HG03175 (cell line): ENCODE measurements around the gene PPM1G.
"Not testable (repeated sequence)": the region's sequence is repeated elsewhere in the genome, so short reads cannot be mapped to it uniquely, and the experiment has no call there.

Experiments used
- ATAC-seq: cut with Tn5 transposase; IDR thresholded peaks from one replicate; pipeline ENCODE4 v1.9.1; 2021; ENCODE audit warnings: mild to moderate bottlenecking, moderate library complexity; ENCODE audit not compliant: unreplicated experiment

PPM1G gene, protein sequence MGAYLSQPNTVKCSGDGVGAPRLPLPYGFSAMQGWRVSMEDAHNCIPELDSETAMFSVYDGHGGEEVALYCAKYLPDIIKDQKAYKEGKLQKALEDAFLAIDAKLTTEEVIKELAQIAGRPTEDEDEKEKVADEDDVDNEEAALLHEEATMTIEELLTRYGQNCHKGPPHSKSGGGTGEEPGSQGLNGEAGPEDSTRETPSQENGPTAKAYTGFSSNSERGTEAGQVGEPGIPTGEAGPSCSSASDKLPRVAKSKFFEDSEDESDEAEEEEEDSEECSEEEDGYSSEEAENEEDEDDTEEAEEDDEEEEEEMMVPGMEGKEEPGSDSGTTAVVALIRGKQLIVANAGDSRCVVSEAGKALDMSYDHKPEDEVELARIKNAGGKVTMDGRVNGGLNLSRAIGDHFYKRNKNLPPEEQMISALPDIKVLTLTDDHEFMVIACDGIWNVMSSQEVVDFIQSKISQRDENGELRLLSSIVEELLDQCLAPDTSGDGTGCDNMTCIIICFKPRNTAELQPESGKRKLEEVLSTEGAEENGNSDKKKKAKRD

DNA sequence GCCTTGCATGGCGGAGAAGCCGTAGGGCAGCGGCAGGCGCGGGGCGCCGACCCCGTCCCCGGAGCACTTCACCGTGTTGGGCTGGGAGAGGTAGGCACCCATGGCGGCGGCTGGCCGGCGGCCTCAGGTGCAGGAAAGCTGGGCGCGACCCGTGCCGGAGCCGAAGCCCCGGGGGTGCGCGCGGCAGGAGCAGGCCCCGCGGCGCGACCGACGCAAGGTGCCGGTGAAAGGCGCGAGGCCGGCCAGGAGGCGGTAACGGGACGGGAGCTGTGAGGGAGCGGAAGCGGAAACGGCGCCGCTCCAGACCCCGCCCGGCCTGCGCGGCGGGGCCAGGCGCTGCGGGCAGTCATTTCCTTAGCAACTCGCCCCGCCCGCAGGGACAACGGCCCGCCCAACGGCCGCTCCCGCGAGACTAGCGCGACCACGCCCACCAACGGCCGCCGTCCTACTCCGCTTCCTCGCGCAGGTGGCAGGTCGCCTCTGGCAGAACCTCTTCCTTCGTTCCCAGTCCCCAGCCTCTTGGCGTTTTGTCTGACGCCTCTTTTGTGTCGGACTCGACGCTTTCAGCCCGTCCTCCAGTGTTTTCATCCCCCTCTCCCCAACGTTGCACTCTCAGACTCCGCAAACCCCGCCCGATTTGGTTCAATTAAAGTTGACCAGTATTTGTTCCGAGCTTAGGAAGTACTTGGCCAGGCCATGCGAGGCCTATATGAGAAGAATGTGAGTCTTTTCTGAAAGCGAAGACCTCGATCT, at the start of gene PPM1G:
Gene PPM1G (minus strand): TSS at position 271 of the 753 bp plus-strand sequence. CDS start 169 bp downstream, at position 102.
- peak; percentile 95 for ATAC-seq

DNA sequence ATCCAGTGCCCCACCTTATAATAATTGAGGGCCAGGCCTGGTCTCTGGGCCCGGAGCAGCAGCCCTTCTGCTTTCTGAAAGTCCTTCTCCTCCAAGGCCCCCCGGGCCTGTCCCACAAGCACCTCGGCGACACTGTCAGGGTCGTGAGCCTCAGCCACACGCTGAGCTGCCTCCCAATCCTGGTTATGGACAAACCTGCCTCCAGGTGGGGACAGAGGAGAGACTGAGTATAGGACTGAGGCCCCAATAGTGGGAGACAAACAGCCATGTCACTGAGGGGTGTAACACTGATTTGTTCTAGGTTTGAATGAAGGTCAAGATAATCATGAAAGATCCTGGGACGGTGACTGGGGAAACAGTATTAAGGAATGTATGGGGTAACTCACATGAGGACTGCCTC, 44.6 kb upstream of the PPM1G start:
- ATAC-seq, result no peak

DNA sequence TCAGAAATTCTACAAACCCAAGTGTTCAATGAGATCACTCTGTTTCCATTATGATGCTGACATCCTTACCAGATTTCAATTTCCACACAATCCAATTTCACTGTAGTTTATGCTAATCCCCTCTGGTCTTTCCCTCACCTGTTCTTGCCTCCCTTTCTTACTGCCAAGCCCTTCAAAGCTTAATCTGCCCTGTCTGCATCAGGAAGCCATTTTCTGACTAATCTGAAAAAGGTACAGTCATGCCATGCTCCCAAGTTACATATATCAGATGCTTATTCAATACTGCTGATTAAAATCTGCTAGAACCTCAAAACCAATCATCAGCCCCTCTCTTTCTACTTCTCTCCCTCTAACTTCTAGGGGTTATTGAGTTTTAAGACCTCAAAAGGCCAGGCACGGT, 41.7 kb upstream of the PPM1G start:
- ATAC-seq, result no peak

DNA sequence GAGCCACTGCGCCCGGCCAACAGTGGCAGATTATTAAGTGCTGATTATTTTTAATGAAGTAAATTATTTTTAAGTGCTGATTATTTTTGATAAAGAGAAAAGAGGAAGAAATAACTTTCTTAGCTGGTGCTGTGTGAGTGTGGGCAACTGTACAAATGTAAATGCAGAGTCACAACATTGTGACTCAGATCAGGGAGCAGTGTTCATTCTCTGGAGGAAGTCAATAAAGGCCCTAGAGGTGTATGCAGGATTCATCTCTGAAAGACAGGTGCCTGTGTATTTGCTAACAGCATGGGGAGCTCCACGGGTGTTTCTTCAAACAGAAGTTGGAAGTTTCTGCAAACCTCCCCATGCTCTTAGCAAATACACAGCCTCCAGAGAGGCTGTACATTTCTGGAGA, 39.0 kb upstream of the PPM1G start:
- no peak for ATAC-seq

DNA sequence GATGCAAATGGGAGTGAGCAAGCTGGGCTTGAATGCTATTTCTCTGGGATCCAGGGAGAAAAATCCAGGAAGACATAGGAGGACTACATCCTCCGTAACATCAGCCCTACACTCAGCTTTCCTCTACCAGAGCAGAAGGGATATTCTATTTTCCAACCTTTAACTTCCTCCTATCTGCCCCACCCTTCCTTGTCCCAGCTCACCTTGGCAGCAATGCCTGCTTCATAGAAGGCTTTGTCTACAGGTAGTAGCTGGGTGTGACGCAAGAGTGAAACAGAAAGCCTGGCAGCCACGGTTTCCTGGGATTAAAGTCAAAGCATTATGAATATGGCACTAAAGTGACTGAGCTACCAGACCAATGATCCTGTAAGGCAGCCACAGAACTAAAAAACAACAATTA, 36.7 kb upstream of the PPM1G start:
- ATAC-seq, result no peak

DNA sequence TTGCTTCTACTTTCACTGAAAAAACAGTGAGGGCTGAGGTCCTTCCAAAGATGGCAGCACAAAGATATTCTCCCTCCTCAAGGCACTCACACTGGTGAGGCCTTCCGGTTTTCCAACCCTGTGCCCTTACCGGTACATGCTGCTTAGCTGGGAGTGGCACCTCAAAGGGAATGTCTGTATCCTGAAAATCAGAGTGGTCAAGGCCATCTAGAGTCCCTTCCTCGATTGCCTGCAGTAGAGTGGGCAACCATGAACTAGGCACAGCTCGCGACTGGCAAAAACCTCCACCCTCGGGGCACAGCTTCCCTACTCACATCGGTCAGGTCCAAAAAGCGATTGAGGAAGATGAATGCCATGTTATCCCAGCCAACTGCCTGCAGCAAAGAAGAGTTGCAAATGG, 36.2 kb upstream of the PPM1G start:
- ATAC-seq, result no peak

DNA sequence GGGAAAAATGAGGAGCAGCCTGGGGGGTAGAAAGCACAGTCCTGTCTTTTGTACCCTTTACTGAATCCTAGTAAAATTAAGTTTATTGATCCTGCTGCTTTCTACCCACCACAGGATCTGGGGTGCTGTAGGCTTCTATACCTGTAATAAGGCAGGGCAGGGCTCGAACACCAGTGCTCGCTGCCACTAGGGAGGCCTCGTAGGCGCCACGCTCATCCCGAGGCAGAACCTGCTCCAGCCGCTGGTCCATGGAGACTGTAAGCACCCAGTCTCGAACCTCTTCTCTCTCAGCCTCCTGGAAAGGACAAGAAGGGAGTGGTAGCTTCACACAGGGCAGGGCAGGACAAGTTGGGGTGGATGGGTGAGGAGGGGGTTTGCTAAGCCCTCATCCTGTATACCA, 35.8 kb upstream of the PPM1G start:
- no peak for ATAC-seq

DNA sequence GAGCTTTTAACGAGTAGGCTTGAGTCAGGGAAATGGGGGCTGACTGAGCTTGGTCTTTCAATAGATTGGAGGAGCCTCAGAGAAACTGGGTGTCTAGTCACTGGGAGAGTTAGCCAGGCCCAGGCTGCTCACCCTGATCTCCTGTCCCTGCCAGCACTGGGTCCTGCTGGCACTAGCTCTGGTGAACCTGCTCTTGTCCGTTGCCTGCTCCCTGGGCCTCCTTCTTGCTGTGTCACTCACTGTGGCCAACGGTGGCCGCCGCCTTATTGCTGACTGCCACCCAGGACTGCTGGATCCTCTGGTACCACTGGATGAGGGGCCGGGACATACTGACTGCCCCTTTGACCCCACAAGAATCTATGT, 33.5 kb upstream of the PPM1G start:
- ATAC-seq, result no peak

DNA sequence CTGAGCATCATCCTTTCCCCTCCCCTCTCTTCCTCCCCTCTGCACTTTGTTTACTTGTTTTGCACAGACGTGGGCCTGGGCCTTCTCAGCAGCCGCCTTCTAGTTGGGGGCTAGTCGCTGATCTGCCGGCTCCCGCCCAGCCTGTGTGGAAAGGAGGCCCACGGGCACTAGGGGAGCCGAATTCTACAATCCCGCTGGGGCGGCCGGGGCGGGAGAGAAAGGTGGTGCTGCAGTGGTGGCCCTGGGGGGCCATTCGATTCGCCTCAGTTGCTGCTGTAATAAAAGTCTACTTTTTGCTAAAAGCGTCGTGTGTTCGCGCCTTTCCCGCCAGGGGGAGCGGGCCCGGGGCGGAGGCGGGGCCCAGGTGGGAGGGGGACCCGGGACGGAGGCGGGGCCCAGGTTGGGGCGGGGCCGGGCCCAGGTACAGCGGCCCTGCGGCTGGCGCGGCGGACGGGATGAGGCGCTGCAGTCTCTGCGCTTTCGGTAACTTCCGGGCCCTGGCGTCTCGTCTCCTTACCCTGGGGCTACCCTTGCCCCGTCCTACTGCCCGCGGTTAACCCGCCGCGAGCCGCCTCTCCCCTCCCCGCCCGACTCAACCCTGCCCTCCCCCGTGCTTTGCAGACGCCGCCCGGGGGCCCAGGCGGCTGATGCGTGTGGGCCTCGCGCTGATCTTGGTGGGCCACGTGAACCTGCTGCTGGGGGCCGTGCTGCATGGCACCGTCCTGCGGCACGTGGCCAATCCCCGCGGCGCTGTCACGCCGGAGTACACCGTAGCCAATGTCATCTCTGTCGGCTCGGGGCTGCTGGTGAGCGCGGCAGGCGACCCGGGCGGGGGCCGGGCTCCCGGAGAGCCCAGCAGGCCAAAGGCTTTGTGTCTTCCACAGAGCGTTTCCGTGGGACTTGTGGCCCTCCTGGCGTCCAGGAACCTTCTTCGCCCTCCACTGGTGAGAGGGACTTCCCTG, 32.8 kb upstream of the PPM1G start, which contains the start of gene KRTCAP3:
Gene KRTCAP3 (plus strand): TSS at position 424 of the 962 bp plus-strand sequence. CDS start 32 bp downstream, at position 456.
- no peak for ATAC-seq

DNA sequence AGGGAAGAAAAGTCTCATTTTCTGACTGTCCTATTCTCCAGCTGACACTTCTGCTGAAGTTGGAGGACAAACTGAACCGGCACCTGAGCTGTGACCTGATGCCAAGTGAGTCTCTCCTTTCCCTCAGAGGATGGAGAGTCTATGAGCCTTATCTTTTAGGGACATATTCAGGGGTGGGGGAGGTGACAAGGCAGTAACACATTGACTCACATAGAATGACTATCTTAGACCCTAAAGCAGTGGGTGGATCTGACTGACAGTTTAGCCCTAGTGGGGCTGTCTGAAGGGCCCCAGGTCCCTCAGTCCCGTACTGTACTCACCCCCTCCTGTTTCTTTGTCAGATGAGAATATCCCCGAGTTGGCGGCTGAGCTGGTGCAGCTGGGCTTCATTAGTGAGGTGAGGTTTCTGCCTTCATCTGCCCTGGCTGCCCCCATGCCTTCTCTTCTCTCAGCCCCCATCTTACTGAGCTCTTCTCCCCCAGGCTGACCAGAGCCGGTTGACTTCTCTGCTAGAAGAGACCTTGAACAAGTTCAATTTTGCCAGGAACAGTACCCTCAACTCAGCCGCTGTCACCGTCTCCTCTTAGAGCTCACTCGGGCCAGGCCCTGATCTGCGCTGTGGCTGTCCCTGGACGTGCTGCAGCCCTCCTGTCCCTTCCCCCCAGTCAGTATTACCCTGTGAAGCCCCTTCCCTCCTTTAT, 32.0 kb upstream of the PPM1G start:
- ATAC-seq, result no peak

DNA sequence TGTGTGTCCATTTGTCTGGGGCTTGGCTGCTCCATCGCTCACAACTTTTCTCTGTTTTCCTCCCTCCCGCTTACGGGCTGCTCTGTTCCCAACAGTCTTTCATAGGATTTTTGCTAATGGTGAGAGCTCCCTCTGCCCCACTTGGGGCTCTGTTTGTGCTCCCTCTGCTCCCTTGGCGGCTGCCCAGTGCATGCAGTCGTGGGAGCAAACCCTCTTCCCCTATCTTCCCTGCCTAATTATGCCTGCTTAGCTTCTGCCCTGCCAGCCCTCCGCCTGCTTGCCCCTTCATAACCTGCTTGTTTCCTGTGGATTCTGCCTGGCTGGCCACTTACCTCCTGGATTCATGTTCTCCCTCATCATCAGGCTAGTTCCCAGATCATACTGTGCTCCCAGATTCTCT, 26.2 kb upstream of the PPM1G start:
- ATAC-seq, result no peak

DNA sequence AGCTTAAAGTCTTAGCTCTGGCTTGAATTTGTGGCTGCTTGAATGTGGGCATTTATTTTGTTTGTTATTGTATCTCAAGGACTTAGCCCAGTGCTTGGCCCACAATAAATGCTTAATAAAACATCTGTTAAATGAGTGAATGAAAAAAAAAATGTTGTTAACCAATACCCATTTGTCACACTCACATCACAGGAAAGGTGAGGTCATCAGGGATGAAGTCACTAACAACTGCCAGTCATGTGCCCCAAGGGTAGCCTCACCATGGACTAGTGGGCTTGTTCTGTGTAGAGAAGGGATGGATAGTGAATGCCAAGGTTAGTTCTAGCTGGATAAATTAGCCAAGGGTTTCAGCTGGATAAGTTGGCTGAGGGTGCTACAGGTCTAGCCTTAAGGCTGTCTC, 22.0 kb upstream of the PPM1G start:
- ATAC-seq, result no peak

DNA sequence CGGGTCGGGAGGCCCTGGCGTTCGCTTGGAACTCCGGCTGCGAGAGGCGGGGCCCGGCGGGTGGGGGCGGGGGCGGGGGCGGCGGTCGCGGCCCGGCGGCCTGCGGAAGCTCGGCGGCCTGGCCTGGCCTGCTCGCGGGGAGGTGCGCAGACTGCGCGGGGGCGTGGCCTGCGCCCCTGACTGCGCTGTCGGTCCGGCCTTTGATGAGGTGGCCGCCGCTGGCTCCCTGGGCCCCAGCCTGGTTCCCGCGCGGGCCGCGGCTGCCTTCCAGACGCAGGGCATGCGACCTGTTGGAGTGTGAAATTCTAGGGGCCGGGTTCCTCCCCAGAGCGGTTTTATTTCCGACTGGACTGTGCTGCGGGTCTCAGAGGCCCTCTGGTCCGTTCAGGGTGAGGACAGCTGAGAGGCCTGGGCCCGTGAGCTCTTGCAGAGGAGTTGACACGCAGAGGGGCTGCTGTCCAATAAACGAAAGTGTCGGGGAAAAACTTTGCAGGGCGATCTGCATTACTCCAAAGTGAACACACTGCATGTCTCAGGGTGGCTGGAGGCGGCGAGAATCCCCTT, 19.7 kb upstream of the PPM1G start:
- ATAC-seq, result peak; percentile 66

DNA sequence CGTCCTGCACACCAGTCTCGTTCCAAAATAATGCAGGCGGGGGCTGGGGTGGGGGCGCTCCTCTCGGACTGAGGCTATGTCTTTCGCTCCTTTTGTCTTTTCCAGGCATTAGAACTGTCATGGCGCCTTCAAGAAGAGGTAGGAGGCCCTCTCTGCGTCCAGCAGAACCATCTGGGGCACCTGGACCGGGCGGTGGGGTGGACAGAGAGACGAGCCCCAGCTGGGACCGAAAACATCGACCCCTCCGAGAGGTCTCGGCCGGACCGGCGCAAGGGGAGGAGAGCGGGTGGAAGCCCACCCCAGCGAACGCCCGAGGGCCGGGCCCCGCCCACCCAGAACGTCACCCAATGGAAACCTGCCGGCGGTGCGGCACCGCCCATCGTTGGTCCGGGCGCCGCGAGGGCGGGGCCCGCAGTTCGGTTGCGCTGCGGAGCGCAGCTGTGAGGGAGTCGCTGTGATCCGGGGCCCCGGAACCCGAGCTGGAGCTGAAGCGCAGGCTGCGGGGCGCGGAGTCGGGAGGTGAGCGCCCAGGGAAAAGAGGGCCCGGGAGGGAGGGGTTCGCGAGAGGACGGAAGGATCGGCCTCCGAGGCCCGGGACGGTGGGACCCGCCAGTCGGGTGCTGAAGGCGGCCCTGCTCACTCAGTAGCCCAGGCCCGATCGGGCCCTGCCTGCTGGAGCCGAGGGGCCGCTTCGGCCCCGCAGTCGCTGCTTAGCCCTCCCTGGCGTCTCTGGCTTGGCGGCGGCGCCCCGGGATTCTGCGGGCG, 19.0 kb upstream of the PPM1G start, which contains the start of gene NRBP1:
Gene NRBP1 (plus strand): TSS at position 419 of the 765 bp plus-strand sequence. CDS start 4,643 bp downstream, outside the sequence.
- peak; percentile 93 for ATAC-seq

DNA sequence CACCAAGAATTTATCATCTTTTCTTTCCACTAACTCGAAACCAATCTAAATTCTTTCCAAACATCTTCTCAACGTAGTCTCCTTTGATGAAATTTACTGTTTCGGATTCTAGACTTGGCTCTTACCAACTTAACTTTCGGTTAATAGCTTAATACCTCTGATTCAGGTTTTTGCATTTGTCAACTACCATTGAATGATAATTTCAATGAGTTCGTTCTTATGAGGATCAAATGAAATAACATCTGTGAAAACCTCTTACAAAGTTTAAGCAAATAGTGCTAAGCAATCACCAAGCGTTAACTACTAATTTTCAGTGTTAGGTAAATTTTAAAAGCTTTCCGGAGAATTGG, 18.4 kb upstream of the PPM1G start:
- ATAC-seq, result no peak

DNA sequence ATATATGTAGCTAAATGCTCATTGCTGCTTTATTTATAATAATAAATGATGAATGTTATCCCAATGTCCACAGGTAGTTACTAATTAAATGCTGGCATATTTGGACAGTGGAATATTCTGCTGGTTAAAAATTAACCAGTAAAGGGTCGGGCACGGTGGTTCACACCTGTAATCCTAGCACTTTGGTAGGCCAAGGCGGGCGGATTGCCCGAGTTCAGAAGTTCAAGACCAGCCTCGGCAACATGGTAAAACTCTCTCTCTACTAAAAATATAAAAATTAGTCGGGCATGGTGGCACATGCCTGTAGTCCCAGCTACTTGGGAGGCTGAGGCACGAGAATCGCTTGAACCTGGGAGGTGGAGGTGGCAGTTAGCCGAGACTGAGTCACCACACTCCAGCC, 15.6 kb upstream of the PPM1G start:
- not testable (repeated sequence) for ATAC-seq

DNA sequence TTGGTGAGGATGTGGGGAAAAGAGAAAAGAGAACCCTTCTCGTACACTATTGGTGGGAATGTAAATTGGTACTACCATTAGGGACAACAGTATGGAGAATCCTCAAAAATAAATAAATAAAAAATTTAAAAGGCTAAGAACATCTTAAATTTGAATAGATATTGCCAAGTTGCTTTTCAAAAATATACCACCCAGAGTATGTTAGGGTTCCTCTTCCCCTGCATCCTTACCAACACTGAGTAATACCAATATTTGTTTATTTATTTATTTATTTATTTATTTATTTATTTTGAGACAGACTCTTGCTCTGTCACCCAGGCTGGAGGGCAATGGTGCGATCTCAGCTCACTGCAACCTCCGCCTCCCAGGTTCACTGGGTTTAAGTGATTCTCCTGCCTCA, 13.6 kb upstream of the PPM1G start:
- ATAC-seq, result no peak

DNA sequence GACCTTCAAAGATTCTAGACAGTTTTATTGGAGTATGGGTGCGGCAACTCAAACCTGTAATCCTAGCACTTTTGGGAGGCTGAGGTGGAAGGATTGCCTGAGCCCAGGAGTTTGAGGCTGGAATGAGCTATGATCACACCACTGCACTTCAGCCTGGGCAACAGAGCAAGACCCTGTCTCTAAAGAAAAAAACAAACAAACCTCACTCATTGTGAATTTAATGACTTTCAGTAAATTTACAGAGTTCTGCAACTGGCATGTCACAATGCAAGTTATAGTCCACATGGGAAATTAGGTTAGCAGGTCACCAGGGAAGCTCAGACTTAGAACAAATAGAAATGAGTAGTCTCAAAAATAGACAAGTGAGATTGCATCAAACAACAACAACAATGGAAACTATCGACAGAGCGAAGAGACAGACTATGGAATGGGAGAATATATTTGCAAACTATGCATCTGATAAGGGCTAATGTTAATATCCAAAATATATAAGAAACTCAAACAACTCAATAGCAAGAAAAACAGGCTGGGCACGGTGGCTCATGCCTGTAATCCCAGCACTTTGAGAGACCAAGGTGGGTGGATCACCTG, 12.4 kb upstream of the PPM1G start:
- ATAC-seq, result no peak

DNA sequence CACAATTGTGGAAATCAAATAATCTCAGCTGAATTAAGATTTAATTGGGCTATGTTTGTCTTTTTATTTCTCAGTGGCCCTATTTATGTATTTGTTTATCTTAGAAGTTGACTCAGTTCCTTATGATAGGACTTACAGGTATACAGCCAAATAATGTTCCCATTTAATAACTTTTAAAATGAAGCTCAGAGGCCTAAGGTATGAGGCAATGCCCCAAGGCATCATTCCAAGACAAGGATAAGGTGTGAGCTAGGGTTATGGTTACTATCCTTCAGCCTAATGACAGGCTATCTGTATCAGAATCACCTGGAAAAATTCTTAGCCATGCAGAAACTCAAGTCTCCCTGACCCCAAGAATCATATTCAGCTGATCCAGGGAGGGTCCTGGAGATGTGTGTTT, 11.6 kb upstream of the PPM1G start:
- no peak for ATAC-seq
